GM11168 (cell line): ENCODE results near the gene SCP2.
"Not testable (repeated sequence)": the region's sequence is repeated elsewhere in the genome, so short reads cannot be mapped to it uniquely, and the experiment has no call there.

ENCODE experiments used
- in situ Hi-C: fragments of 300-500 bp; cut with MboI; formaldehyde crosslinking; loops from one replicate; pipeline ENCODE4 v1.12.0; 2022; ENCODE audit warnings: low sequenced_read_pairs; ENCODE audit not compliant: unreplicated experiment

SCP2 gene

DNA sequence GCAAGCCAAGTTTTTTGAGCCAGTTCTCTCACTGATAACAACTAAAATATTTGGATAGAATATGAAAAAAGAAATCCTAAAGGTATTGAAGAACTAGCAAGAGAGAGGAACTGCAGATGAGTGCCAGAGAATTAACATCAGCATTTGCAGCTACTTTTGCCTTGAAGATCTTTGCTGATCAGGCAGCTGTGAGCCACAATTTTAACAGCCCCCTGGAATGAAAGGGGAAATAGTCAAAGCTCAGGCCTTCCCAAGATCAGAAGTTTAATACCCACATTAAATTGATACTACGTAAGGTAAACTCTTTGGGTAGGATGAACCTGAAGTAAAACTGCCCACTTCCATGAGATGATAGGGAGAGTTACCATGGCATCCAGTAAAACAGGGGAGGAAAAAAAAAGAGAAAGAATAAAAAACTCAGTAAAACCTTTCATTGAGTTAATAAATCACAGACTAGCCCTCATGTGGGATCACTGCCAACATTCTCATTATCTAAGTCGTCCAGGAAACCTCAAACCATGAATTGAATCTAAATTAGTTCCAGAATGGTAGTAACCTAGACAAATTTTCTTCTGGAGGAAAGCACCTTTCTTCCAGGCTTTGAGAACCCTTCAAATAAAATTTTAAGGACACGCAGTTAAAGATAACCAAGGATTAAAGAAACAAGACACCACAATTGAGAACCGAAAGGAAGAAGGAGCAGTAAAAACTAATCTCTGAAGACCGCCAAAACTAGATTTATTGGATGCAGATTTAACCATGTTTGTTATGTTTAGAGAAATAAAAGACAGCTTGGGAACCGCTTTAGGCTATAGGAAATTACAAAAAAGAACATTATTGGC, 28.3 kb downstream of the SCP2 start:
- in situ Hi-C loops = no loop called here

DNA sequence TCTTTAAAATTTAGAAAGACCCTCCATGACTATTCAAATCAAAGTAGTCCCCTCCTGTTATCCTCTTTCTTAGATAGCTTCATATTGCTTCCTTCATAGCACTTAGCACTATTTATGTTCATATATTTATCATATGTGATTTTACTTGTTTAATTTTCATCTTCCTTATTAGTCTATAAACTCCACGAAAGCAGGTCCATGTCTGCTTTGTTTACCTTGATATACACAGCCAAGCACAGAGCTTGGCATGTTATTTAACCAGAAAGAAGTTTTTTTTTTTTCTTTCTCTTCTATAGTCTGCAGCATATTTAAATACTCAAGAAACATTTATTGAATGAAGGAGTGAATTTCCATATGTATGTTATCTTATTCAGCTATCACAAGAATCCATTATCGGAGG, 36.0 kb downstream of the SCP2 start:
- in situ Hi-C loops = no loop called here

DNA sequence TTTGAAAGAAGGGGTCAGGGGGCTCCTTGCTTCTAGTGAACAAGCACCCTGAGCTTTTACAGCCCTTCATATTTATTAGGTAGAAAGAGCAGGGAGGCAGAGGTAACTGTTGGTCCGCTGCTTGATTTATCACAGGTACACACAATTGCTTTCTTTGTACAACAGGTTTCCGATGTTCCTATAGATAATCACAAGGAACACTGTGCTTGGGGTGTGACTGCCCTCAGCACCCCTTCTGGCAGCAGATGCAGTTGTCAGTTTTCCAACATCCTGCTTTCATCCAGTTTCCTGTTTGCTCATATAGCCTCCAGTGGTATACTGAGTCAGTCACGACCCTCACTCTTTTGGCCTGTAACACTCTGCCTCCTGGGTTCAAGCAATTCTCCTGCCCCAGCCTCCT, 40.6 kb downstream of the SCP2 start:
- in situ Hi-C loops = no loop called here

DNA sequence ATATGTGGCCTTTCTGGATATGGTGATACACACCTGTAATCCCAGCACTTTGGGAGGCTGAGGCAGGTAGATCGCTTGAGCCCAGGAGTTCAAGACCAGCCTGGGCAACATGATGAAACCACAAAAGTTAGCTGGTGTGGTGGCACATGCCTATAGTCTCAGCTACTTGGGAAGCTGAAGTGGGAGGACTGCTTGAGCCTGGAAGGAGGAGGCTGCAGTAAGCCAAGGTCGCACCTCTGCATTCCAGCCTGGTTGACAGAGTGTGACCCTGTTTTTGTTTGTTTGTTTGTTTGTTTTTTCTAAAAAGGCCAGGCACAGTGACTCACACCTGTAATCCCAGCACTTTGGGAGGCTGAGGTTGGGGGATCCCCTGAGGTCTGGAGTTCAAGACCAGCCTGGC, 42.2 kb downstream of the SCP2 start:
- in situ Hi-C loops = not testable (repeated sequence)

DNA sequence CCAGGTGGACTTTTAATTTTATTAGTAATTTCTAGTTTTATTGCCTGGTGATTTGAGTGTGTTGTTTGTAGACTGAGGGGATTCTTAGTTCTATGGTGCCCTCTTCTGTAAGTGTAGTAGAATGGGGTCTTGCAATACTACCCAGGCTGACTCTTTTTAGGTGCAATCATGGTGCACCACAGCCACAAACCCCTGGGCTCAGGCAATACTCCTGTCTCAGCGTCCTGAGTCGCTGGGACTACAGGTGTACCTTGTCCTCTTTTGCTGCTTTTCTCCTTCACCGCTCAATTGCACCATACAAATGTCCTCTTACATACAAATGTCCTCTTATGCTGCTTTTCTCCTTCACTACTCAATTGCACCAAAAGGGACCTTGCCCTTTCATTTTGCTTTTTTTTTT, 43.1 kb downstream of the SCP2 start:
- in situ Hi-C loops = no loop called here

DNA sequence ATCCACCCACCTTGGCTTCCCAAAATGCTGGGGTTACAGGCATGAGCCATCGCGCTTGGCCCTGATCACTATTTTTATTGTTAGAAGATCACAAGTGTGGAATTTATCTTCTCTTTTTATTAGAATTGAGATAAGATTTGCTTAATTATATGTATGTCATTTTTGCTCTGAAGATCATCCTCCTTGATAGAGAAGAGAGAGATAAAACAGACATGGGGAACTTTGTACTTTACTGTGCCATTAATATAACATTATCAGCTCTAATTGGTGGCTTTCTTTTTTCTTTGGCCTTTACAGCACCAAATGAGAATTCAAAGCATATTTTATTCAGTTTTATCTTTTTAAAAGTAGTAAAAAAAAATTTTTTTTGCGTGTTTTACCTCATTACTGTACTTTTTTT, 46.8 kb downstream of the SCP2 start:
- in situ Hi-C loops = no loop called here

DNA sequence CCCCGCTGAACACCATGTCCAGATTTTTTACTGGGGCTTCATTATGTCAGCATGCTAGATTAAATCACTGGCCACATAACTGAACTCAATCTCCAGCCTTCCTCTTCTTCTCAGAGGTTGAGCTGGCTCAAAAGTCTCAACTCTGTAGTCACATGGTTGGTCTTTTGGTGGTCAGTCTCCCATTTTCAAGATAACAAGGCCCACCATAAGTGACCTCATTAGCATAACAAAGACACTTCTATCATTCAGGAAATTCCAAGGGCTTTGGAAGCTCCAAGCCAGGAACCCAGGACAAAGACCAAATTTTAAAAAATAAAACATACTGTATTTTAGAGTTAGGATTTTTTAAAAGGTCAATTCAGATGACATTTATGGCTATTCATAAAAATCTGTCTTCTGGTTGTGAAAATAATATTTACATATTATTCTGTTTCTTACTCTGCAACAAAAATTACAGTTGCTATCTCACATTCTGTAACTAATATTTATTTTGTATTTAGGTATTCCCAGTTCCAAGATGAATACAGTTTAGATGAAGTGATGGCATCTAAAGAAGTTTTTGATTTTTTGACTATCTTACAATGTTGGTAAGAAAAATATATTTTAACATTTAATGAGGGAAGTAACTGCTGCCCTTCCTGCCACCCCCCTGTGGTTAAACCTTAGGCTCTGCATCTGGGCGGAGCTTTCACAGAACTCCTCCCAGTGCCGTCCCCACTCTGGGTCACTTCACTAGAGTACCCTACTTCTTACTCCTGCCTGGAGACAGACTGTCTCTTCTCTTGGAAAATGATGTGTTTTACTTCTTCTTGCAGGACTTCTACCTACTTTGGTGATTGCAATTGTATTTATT, 49.3 kb downstream of the SCP2 start:
- in situ Hi-C loops = no loop called here

DNA sequence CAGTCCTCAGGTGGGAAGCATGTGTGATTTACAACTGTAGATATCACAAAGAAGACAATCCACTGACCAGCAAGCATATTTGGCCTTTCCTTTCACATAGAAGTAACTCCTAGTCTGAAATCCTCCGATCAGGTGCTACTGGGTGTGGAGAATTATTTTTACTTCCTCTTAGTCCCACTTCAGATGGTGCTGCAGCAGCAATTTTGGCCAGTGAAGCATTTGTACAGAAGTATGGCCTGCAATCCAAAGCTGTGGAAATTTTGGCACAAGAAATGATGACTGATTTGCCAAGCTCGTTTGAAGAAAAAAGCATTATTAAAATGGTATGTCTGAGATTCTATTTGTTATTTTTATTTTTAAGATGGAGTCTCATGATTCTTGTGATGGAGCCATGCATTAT, 51.0 kb downstream of the SCP2 start:
- in situ Hi-C loops = no loop called here

DNA sequence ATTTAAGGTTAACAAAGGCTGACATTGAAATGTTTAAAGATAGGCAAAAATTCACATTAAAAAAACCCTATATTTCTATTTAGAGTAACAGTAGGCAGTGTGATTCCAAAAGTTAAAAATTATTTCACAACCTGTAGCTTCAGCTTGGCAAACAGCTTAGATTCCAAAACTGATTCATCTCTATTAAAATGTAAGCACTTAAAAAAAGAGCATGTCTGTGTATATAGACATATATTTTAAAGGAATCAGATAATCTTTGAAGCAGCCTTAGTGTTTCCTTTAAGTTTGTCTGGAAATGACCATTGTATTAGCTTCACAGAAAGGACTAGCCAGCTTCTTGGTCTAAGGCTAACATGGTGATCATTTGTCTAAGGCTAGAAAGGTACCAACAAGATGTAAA, 65.7 kb downstream of the SCP2 start:
- in situ Hi-C loops = not testable (repeated sequence)

DNA sequence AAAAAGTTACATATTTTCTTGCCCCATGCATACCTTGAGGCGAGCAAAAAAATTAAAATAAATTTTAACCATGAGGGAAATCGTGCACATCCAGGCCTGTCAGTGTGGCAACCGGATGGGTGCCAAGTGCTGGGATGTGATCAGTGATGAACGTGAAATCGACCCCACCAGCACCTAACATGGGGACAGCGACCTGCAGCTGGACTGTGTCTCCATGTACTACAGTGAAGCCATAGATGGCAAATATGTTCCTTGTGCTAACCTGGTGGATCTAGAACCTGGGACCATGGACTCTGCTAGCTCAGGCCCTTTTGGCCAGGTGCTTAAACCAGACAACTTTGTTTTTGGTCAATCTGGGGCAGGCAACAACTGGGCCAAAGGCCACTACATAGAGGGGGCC, 67.6 kb downstream of the SCP2 start:
- in situ Hi-C loops = no loop called here

DNA sequence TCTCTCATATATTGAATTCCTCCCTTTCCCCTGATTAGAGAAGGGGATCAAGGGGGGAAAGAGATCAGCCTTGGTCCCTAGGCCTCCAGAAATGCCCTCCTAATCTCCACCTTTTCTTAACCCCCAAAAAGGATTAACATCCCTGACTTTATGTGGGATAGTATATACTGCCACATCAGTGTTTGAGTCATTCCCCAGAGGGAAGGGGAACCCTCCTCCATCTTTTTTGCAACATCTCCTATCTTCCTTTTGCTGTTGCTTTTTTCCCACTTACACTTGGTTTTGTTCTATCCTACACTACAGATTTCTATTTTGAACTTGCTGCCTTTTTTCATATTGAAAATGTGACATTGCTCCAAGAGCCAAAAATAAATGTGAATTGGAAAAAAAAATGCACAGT, 69.6 kb downstream of the SCP2 start:
- in situ Hi-C loops = no loop called here

DNA sequence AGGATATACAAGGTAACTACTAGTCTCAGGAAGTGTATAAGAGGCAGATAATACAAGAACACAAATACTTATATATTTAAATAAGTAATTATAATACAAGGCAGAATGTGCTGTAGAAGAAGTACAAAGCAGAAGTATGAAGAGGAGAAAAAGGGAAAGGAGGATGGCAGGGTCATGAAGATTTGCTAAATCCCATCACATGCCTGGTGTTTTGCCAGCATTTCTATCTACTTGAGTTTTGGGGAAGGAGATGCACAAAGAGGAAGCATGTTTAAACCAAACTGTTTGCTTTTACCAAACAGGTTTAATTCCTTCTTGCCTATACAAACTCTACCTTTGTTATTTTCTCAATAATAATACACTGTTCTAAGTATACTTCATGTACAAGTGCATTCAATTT, 74.1 kb downstream of the SCP2 start:
- in situ Hi-C loops = no loop called here

DNA sequence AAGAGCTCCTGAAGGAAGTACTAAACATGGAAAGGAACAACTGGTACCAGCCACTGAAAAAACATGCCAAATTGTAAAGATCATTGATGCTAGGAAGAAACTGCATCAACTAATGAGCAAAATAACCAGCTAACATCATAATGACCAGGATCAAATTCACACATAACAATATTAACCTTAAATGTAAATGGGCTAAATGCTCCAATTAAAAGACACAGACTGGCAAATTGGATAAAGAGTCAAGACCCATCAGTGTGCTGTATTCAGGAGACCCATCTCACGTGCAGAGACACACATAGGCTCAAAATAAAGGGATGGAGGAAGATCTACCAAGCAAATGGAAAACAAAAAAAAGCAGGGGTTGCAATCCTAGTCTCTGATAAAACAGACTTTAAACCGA, 79.5 kb downstream of the SCP2 start:
- in situ Hi-C loops = not testable (repeated sequence)

DNA sequence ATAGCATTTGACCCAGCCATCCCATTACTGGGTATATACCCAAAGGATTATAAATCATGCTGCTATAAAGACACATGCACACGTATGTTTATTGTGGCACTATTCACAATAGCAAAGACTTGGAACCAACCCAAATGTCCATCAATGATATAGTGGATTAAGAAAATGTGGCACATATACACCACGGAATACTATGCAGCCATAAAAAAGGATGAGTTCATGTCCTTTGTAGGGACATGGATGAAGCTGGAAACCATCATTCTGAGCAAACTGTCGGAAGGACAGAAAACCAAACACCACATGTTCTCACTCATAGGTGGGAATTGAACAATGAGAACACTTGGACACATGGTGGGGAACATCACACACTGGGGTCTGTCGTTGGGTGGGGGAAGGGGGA, 83.2 kb downstream of the SCP2 start:
- in situ Hi-C loops = not testable (repeated sequence)

DNA sequence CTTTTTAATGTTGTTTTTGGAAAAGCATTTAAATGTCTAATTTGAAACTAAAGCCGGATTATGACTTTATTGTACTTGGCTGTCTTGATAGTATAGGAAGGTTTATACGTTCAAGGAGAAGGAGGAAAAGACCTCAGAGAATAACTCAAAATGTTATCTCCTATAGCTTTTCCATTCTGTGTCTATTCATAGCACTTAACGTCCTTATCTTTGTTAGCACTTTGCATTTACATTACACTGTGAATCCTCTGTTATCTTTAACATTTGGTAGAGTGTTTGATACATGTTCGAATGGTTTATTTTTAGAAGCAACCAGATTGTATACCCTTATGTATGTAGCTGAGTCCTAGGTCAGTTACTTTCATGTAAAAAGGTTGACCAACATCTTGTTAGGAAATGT, 84.1 kb downstream of the SCP2 start:
- in situ Hi-C loops = no loop called here

DNA sequence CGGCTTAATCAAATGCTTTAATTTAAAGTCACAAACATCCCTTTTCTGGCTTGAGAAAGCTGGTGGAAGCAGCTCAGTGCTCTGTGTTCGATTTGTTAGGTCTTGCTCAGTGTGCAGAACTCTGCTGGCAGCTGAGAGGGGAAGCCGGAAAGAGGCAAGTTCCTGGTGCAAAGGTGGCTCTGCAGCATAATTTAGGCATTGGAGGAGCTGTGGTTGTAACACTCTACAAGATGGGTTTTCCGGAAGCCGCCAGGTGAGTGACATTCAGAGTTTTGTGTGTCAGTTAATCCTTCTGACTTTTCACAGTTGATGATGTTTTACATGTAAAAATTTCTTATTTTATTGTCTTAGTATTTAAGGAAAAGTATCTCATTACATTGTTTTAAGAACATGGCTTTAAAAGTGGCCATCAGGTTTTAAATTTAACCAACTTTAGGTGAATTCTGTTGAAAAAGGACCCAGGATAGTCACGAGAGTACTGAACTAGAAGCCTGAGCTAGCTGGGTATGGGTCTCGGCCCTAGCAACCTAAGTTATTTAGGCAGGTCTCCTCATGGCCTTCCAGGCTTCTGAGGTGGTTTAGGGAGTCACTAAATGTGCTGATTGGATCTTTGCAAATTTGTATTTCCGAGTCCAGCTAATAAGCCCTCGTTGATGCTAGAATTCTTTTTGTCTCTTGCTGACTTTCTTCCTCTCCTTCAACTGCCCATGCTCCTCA, 87.9 kb downstream of the SCP2 start:
- in situ Hi-C loops = no loop called here

DNA sequence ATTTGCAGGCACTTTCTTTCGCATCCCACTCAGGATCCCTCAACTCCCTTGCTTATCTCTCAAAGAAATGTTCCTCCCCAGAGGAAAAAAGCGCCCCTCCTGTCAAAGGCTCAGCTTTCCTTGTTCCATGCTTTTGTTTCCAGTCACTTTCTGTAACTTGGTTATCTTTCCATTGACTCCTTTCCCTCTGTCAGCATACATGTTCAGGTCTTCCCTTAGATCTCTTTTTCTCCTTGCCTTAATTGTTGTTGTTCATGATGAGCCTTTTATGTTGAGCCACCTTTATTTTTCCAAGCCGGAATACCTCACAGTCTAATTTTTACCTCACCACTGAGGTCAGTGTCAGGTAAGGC, 88.4 kb downstream of the SCP2 start:
- in situ Hi-C loops = no loop called here

DNA sequence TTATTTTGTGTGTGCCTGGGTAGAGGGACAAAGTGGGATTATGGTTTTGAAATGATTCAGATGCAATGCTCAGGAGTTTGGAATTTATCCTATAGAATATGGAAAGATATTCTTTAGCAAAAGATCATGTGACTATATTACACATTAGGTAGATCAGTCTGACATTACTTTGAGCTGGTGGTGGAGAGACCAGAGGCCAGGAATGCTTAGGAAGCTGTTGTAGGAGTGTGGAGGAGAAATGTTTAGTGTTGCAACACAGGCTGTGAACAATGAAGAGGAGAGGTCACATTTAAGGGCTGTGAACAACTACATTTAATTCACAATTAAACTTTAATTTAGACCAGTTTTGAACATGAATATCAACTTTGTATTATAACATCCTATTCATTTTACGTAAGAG, 89.6 kb downstream of the SCP2 start:
- in situ Hi-C loops = no loop called here

DNA sequence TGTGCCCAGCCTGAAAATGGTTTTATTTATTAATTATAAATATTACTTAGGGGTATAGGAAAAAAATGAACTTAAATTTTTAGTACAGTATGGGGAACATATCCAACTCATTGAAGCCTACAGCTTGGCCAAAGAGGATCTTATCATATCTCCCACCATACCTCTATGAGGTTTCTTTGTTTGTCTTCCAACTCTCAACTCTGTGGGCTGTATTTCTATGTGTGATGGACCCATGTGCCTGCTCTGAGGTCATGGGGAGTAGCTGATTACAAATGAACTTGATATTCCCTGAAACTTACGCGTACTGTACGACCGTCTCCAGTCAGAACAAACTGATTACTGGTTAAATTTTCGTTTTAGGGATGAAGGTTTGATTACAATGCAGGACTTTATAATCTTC, 93.5 kb downstream of the SCP2 start:
- in situ Hi-C loops = no loop called here

DNA sequence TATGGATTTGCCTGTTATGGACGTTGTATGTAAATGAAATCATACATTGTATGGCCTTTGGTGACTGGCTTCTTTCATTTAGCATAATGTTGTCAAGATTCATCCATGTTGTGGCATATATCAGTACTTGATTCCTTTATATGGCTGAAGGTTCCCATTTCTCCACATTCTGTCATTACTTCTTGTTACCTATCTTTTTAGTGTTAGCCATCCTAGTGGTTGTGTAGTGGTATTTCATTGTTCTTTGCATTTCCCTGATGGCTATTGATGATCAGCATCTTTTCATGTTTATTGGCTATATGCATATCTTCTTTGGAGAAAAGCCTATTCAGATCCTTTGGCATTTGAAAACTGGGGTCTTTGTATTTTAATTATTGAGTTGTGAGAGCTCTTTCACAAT, 95.1 kb downstream of the SCP2 start:
- in situ Hi-C loops = no loop called here

DNA sequence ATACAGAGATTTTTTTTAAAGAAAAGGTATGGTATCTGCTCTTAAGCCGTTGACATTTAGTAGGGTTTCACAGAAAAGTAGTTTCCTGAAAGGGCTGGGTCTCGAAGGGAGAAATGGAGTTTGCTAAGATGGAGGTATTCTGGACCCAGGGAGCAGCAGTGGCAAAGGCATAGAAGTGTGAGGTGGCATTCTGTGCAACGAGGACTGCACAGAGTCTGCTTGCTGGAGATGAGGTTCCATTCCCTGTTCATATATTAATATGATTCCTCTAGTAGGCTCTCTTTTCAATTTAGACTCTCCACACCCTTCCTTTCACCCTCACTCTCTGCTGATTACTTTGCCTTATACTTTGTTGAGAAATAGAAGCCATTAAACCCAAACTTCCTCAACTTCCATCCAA, 96.5 kb downstream of the SCP2 start:
- in situ Hi-C loops = no loop called here
